ENCODE data around the gene TPSG1.

TPSG1 gene

GRCh38 chr16:1211451-1212268 is 13.4 kb downstream of the TPSG1 start:
- TF ChIP-seq CTCF (IDR thresholded peaks at IDR 0.05; ENCODE audit: borderline replicate concordance, control extremely low read depth, extremely low read depth, insufficient read depth, missing control alignments), result no peak
- in situ Hi-C loops (cut with MboI; ENCODE audit: low sequenced_read_pairs, unreplicated experiment), result loop anchor here (25.0 kb wide), 1 partner anchor 101 kb away; the partner anchor contains the start of gene UBE2I

DNA sequence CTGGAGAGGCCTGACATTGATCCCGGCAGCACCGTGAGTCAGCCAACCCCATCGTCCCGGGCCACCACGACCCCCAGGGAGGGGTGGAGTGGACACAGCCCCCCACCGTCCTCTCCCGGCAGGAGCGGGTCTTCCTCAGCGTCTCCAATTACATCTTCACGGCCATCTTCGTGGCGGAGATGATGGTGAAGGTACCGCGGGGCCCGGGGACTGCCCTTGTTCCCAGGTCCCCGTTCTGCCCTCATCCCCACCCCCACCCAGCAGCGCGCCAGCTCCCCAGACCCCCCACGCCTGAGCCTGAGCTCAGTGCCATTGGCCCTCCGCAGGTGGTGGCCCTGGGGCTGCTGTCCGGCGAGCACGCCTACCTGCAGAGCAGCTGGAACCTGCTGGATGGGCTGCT is 14.6 kb downstream of the TPSG1 start:
- in situ Hi-C loops (cut with MboI; ENCODE audit: low sequenced_read_pairs, unreplicated experiment), result loop anchor here (25.0 kb wide), 1 partner anchor 102 kb away; the partner anchor contains the start of gene UBE2I
- DNase-seq (ENCODE audit: low spot score), result no peak
- no peak for TF ChIP-seq CTCF (IDR thresholded peaks at IDR 0.05; ENCODE audit: borderline replicate concordance, control extremely low read depth, extremely low read depth, insufficient read depth, missing control alignments)

More at GRCh38 chr16:1211451-1212268, 13.4 kb downstream of the TPSG1 start:
- DNase-seq (ENCODE audit: low spot score), result no peak

- in situ Hi-C loops (cut with MboI; ENCODE audit: low sequenced_read_pairs, unreplicated experiment), result loop anchor here (25.0 kb wide), 1 partner anchor 103 kb away; the partner anchor contains the start of gene UBE2I
Observed at GRCh38 chr16:1209081-1209480, 16.0 kb downstream of the TPSG1 start.

GRCh38 chr16:1208239-1208830 is 16.7 kb downstream of the TPSG1 start:
- in situ Hi-C loops (cut with MboI; ENCODE audit: low sequenced_read_pairs, unreplicated experiment), result loop anchor here (25.0 kb wide), 1 partner anchor 104 kb away; the partner anchor contains the start of gene UBE2I
- no peak for TF ChIP-seq CTCF (IDR thresholded peaks at IDR 0.05; ENCODE audit: borderline replicate concordance, control extremely low read depth, extremely low read depth, insufficient read depth, missing control alignments)
- DNase-seq (ENCODE audit: low spot score), result no peak

More at GRCh38 chr16:1209081-1209480, 16.0 kb downstream of the TPSG1 start:
- no peak for TF ChIP-seq CTCF (IDR thresholded peaks at IDR 0.05; ENCODE audit: borderline replicate concordance, control extremely low read depth, extremely low read depth, insufficient read depth, missing control alignments)
- no peak for DNase-seq (ENCODE audit: low spot score)

DNA sequence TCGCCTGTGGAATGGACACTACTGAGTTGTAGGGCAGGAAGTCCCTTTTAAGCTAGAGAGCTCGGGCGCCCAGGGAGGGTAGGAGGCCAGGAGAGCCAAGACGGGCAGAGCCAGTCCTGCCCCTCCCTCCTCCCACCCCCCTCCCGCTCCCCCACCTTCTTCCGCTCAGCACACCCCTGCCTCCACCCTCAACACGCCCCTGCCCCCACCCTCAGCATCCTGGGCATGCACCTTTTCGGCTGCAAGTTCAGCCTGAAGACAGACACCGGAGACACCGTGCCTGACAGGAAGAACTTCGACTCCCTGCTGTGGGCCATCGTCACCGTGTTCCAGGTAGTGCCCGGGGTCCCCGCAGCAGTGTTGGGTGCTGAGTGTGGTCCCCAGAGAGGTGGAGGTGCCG is 18.3 kb downstream of the TPSG1 start:
- DNase-seq (ENCODE audit: low spot score), result no peak
- in situ Hi-C loops (cut with MboI; ENCODE audit: low sequenced_read_pairs, unreplicated experiment), result loop anchor here (25.0 kb wide), 1 partner anchor 106 kb away; the partner anchor contains the start of gene UBE2I
- TF ChIP-seq CTCF (IDR thresholded peaks at IDR 0.05; ENCODE audit: borderline replicate concordance, control extremely low read depth, extremely low read depth, insufficient read depth, missing control alignments), result no peak

GRCh38 chr16:1206326-1206725 is 18.7 kb downstream of the TPSG1 start:
- in situ Hi-C loops (cut with MboI; ENCODE audit: low sequenced_read_pairs, unreplicated experiment), result loop anchor here (25.0 kb wide), 1 partner anchor 106 kb away; the partner anchor contains the start of gene UBE2I
- no peak for TF ChIP-seq CTCF (IDR thresholded peaks at IDR 0.05; ENCODE audit: borderline replicate concordance, control extremely low read depth, extremely low read depth, insufficient read depth, missing control alignments)
- no peak for DNase-seq (ENCODE audit: low spot score)
